Activated CD4-positive, alpha-beta memory T cell treated with anti-CD3 and anti-CD28 coated beads for 36 hours (primary cell): ENCODE results near the gene TPCN1. TPM values are rescaled to one million over a fixed set of nuclear protein-coding genes. Genes with fewer than 3 reads are reported as not detected.

ENCODE experiments used
- CTCF ChIA-PET: fragments of 350-600 bp; sonication (Branson Sonifier 250); formaldehyde crosslinking; loops from one replicate; lab custom pipeline; 2021; ENCODE audit warnings: antibody characterized with exemption, inconsistent platforms; lab: Charles Lee
- POLR2A ChIA-PET: fragments of 350-600 bp; sonication (Branson Sonifier 250); formaldehyde crosslinking; loops from one replicate; lab custom pipeline; 2021; ENCODE audit warnings: antibody characterized with exemption; lab: Charles Lee
- DNase-seq: peaks from one replicate; pipeline ENCODE4 v3.0.0-alpha.2; 2020
- H3K27ac Mint-ChIP-seq: one replicate; pipeline ENCODE4 v1.8.0; 2021; ENCODE audit warnings: mixed read lengths
- H3K27me3 Mint-ChIP-seq: one replicate; pipeline ENCODE4 v1.8.0; 2021; ENCODE audit warnings: mixed read lengths
- H3K36me3 Mint-ChIP-seq: one replicate; pipeline ENCODE4 v1.8.0; 2021; ENCODE audit warnings: mixed read lengths
- H3K4me1 Mint-ChIP-seq: one replicate; pipeline ENCODE4 v1.8.0; 2021; ENCODE audit warnings: low read depth, mixed read lengths
- H3K4me3 Mint-ChIP-seq: one replicate; pipeline ENCODE4 v1.8.0; 2021; ENCODE audit warnings: mild to moderate bottlenecking, mixed read lengths
- H3K9me3 Mint-ChIP-seq: one replicate; pipeline ENCODE4 v1.8.0; 2021; ENCODE audit warnings: mixed read lengths
- intact Hi-C: fragments of 100-400 bp; cut with micrococcal nuclease; formaldehyde crosslinking; loops from one replicate; pipeline ENCODE4 v1.15.1; 2023
- total RNA-seq, 2 experiments: library from RNA; stranded (reverse); gene quantifications; one replicate each; pipeline ENCODE4 v1.2.3, GENCODE V29; 2021

The TPCN1 gene
- total RNA-seq, 2 experiments from 2014 or later = 44.0 to 51.6 TPM

- Mint-ChIP-seq H3K4me3 (peak overlapping the region; percentile 94), H3K9me3 (no peaks in the 10 kb centered on the region), H3K36me3 (peaks cover 23% of the 10 kb centered on the region), H3K27ac (peak overlapping the region; percentile 93), H3K27me3 (no peaks in the 10 kb centered on the region), H3K4me1 (peaks cover 24% of the 10 kb centered on the region)
- no peak for DNase-seq
- ChIA-PET POLR2A (interaction anchor here (1.0 to 2.6 kb wide), 6 partner anchors 24 to 192 kb away, joined by 3 to 14 read pairs (median 4); partner anchors contain the start of genes SLC8B1 and TPCN1), CTCF (interaction anchor here (0.7 to 3.0 kb wide), 5 partner anchors 11 to 191 kb away, joined by 3 to 18 read pairs (median 5); partner anchors contain the start of gene SLC8B1)
- intact Hi-C loops = loop anchor here (1.0 to 10.0 kb wide), 4 partner anchors 37 to 175 kb away; partner anchors contain the start of genes PLBD2, SLC8B1 and TPCN1
Observed at GRCh38 chr12:113184098-113184899, 37.0 kb upstream of the TPCN1 start.

- H3K9me3 Mint-ChIP-seq = no peaks in the 10 kb centered on the region
Observed at GRCh38 chr12:113184900-113185179, 36.4 kb upstream of the TPCN1 start.

GRCh38 chr12:113185180-113186032 lies 35.9 kb upstream of the TPCN1 start, which contains the start of the genes DDX54 and RITA1:
Gene DDX54 (minus strand): TSS chr12:113185478. CDS start chr12:113185451, 27 bp downstream.
Gene RITA1 (plus strand): TSS chr12:113185721. CDS start chr12:113186747, 1,026 bp downstream.
- Mint-ChIP-seq H3K27me3 (no peaks in the 10 kb centered on the region), H3K36me3 (peaks cover 16% of the 10 kb centered on the region), H3K27ac (peak within 1 kb of the TSS; percentile 93), H3K9me3 (no peaks in the 10 kb centered on the region), H3K4me3 (peak within 1 kb of the TSS; percentile 94), H3K4me1 (peaks cover 24% of the 10 kb centered on the region)
- ChIA-PET CTCF (interaction anchor here (0.7 to 3.0 kb wide), 6 partner anchors 10 to 193 kb away, joined by 3 to 18 read pairs (median 4); partner anchors contain the start of gene SLC8B1), POLR2A (interaction anchor here (0.7 to 2.6 kb wide), 9 partner anchors 11 to 246 kb away, joined by 3 to 14 read pairs (median 4); partner anchors contain the start of genes OAS2 and TPCN1)
- intact Hi-C loops = loop anchor here (1.0 to 10.0 kb wide), 4 partner anchors 23 to 173 kb away; partner anchors contain the start of genes PLBD2 and SLC8B1
- DNase-seq = peak; percentile 86

More at GRCh38 chr12:113184900-113185179, 36.4 kb upstream of the TPCN1 start:
- intact Hi-C loops = loop anchor here (1.0 to 10.0 kb wide), 5 partner anchors 23 to 174 kb away; partner anchors contain the start of genes PLBD2, SLC8B1 and TPCN1
- Mint-ChIP-seq H3K27ac (peak overlapping the region; percentile 93), H3K36me3 (peaks cover 21% of the 10 kb centered on the region), H3K27me3 (no peaks in the 10 kb centered on the region), H3K4me1 (peaks cover 24% of the 10 kb centered on the region), H3K4me3 (peak overlapping the region; percentile 94)
- POLR2A ChIA-PET = interaction anchor here (0.7 to 2.6 kb wide), 9 partner anchors 12 to 245 kb away, joined by 3 to 14 read pairs (median 4); partner anchors contain the start of genes OAS2 and TPCN1
- DNase-seq = peak; percentile 93
- CTCF ChIA-PET = interaction anchor here (0.8 to 3.0 kb wide), 3 partner anchors 11 to 192 kb away, joined by 5 to 18 read pairs (median 7); partner anchors contain the start of gene SLC8B1

- Mint-ChIP-seq H3K27ac (peak overlapping the region; percentile 93), H3K9me3 (no peaks in the 10 kb centered on the region), H3K4me3 (peak overlapping the region; percentile 94), H3K36me3 (peaks cover 16% of the 10 kb centered on the region), H3K27me3 (no peaks in the 10 kb centered on the region), H3K4me1 (peaks cover 24% of the 10 kb centered on the region)
- ChIA-PET CTCF (interaction anchor here (0.7 to 3.0 kb wide), 5 partner anchors 9 to 239 kb away, joined by 3 to 18 read pairs (median 3); no protein-coding TSS in a partner anchor), POLR2A (interaction anchor here (0.6 to 2.6 kb wide), 7 partner anchors 11 to 207 kb away, joined by 3 to 14 read pairs (median 4); partner anchors contain the start of genes OAS2 and TPCN1)
- DNase-seq = no peak
- intact Hi-C loops = loop anchor here (10.0 kb wide), 1 partner anchor 149 kb away; the partner anchor contains the start of gene SLC8B1
Observed at GRCh38 chr12:113186033-113186365, 35.3 kb upstream of the TPCN1 start.

- Mint-ChIP-seq H3K36me3 (peaks cover 14% of the 10 kb centered on the region), H3K9me3 (no peaks in the 10 kb centered on the region), H3K4me3 (peak overlapping the region; percentile 94), H3K4me1 (peaks cover 24% of the 10 kb centered on the region), H3K27ac (peak overlapping the region; percentile 93), H3K27me3 (no peaks in the 10 kb centered on the region)
- intact Hi-C loops = loop anchor here (10.0 kb wide), 1 partner anchor 148 kb away; the partner anchor contains the start of gene SLC8B1
- POLR2A ChIA-PET = interaction anchor here (0.6 to 2.6 kb wide), 4 partner anchors 9 to 182 kb away, joined by 3 to 14 read pairs (median 4); no protein-coding TSS in a partner anchor
- CTCF ChIA-PET = interaction anchor here (0.7 to 3.0 kb wide), 6 partner anchors 8 to 239 kb away, joined by 3 to 18 read pairs (median 4); no protein-coding TSS in a partner anchor
- DNase-seq = no peak
Observed at GRCh38 chr12:113186666-113187325, 34.5 kb upstream of the TPCN1 start.

- Mint-ChIP-seq H3K27me3 (no peaks in the 10 kb centered on the region), H3K9me3 (no peaks in the 10 kb centered on the region), H3K4me1 (peaks cover 17% of the 10 kb centered on the region), H3K36me3 (peaks cover 17% of the 10 kb centered on the region), H3K4me3 (no peak overlapping the region), H3K27ac (no peak overlapping the region)
- CTCF ChIA-PET = interaction anchor here (1.0 to 1.6 kb wide), 2 partner anchors 16 to 236 kb away, joined by 3 to 4 read pairs; no protein-coding TSS in a partner anchor
- DNase-seq = no peak
- POLR2A ChIA-PET = no interaction called here
- intact Hi-C loops = loop anchor here (10.0 kb wide), 1 partner anchor 145 kb away; the partner anchor contains the start of gene SLC8B1
Observed at GRCh38 chr12:113189361-113189760, 31.9 kb upstream of the TPCN1 start.

- Mint-ChIP-seq H3K4me1 (peaks cover 17% of the 10 kb centered on the region), H3K9me3 (no peaks in the 10 kb centered on the region), H3K27me3 (no peaks in the 10 kb centered on the region), H3K27ac (no peak overlapping the region), H3K4me3 (no peak overlapping the region), H3K36me3 (peaks cover 17% of the 10 kb centered on the region)
- ChIA-PET POLR2A (no interaction called here), CTCF (interaction anchor here (1.6 kb wide), 1 partner anchor 234 kb away, joined by 4 read pairs; no protein-coding TSS in a partner anchor)
- DNase-seq = no peak
- intact Hi-C loops = no loop called here
Observed at GRCh38 chr12:113190761-113191160, 30.5 kb upstream of the TPCN1 start.

GRCh38 chr12:113191227-113191626 lies 30.0 kb upstream of the TPCN1 start:
- H3K27ac Mint-ChIP-seq = no peak overlapping the region
- peaks cover 15% of the 10 kb centered on the region for H3K4me1 Mint-ChIP-seq
- peaks cover 17% of the 10 kb centered on the region for H3K36me3 Mint-ChIP-seq
- DNase-seq = no peak
- H3K27me3 Mint-ChIP-seq = no peaks in the 10 kb centered on the region
- POLR2A ChIA-PET = no interaction called here
- H3K4me3 Mint-ChIP-seq = no peak overlapping the region
- CTCF ChIA-PET = no interaction called here
- no peaks in the 10 kb centered on the region for H3K9me3 Mint-ChIP-seq
- intact Hi-C loops = no loop called here

- intact Hi-C loops = no loop called here
- no peak for DNase-seq
- ChIA-PET POLR2A (interaction anchor here (1.1 kb wide), 1 partner anchor 8 kb away, joined by 3 read pairs; no protein-coding TSS in a partner anchor), CTCF (interaction anchor here (1.6 to 3.1 kb wide), 3 partner anchors 9 to 230 kb away, joined by 3 to 11 read pairs (median 8); no protein-coding TSS in a partner anchor)
- Mint-ChIP-seq H3K36me3 (peaks cover 7% of the 10 kb centered on the region), H3K4me1 (peaks cover 2% of the 10 kb centered on the region), H3K27ac (no peak overlapping the region), H3K27me3 (no peaks in the 10 kb centered on the region), H3K4me3 (no peak overlapping the region), H3K9me3 (no peaks in the 10 kb centered on the region)
Observed at GRCh38 chr12:113194971-113195391, 26.3 kb upstream of the TPCN1 start.

- H3K27ac Mint-ChIP-seq = no peak overlapping the region
- H3K4me3 Mint-ChIP-seq = no peak overlapping the region
- intact Hi-C loops = no loop called here
- CTCF ChIA-PET = interaction anchor here (0.9 to 3.1 kb wide), 5 partner anchors 10 to 230 kb away, joined by 3 to 11 read pairs (median 7); no protein-coding TSS in a partner anchor
- no peak for DNase-seq
- H3K4me1 Mint-ChIP-seq = peaks cover 2% of the 10 kb centered on the region
- H3K9me3 Mint-ChIP-seq = no peaks in the 10 kb centered on the region
- peaks cover 7% of the 10 kb centered on the region for H3K36me3 Mint-ChIP-seq
- POLR2A ChIA-PET = interaction anchor here (1.1 kb wide), 1 partner anchor 8 kb away, joined by 3 read pairs; no protein-coding TSS in a partner anchor
- no peaks in the 10 kb centered on the region for H3K27me3 Mint-ChIP-seq
Observed at GRCh38 chr12:113195598-113195997, 25.7 kb upstream of the TPCN1 start.
